ENCODE data around the gene PELI1. TPM values are rescaled to one million over a fixed set of nuclear protein-coding genes. Genes with fewer than 3 reads are reported as not detected.
A peak's percentile ranks its signal among the peaks of the same experiment; 100 is the strongest.
"Not testable (repeated sequence)": the region's sequence is repeated elsewhere in the genome, so short reads cannot be mapped to it uniquely, and the experiment has no call there.

PELI1 gene
- total RNA-seq, 2 experiments from 2014 or later = 29.8 to 39.2 TPM

DNA sequence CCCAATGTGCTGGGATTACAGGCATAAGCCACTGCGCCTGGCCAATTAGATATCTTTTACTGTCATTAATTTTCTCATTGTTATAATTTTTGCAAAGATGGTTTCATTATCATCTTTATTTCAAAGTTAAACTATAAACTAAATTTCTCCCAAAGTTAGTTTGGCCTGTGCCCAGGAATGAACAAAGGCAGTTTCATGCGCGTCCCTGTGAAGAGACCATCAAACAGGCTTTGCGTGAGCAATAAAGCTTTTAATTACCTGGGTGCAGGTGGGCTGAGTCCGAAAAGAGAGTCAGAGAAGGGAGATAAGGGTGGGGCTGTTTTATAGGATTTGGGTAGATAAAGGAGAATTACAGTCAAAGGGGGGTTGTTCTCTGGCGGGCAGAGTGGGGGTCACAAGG is 69.6 kb downstream of the PELI1 start:
- H3K4me3 Mint-ChIP-seq, CTCF ChIA-PET: not testable (repeated sequence)

DNA sequence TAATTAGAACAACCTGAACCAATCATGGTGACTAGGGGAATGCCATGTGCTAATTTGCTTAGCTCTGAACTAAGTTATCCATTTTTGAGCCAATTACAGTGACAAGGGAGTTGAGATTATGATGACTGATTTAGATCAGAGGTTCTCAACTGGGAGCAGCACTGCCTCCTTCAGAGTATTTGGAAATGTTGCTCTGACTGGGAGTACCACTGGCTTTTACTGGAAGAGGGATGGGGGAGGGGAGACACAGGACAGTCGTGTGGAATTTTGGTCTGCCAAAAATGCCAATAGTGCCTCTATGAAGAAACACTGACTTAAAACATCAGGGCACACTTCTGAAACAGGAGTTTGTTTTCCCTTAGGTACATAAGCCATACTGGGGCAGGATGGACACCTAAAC is 76.9 kb downstream of the PELI1 start:
- Mint-ChIP-seq H3K9me3 (no peaks in the 10 kb centered on the region), H3K27me3 (no peaks in the 10 kb centered on the region), H3K4me3 (no peak overlapping the region), H3K36me3 (ENCODE audit: low read depth) (peaks cover 2% of the 10 kb centered on the region), H3K4me1 (ENCODE audit: low read depth) (peaks cover 30% of the 10 kb centered on the region), H3K27ac (no peak overlapping the region)
- ATAC-seq (no peak), DNase-seq (no peak)
- POLR2A ChIA-PET = no interaction called here
- TF ChIP-seq, protein P1, sequence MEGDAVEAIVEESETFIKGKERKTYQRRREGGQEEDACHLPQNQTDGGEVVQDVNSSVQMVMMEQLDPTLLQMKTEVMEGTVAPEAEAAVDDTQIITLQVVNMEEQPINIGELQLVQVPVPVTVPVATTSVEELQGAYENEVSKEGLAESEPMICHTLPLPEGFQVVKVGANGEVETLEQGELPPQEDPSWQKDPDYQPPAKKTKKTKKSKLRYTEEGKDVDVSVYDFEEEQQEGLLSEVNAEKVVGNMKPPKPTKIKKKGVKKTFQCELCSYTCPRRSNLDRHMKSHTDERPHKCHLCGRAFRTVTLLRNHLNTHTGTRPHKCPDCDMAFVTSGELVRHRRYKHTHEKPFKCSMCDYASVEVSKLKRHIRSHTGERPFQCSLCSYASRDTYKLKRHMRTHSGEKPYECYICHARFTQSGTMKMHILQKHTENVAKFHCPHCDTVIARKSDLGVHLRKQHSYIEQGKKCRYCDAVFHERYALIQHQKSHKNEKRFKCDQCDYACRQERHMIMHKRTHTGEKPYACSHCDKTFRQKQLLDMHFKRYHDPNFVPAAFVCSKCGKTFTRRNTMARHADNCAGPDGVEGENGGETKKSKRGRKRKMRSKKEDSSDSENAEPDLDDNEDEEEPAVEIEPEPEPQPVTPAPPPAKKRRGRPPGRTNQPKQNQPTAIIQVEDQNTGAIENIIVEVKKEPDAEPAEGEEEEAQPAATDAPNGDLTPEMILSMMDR (IDR thresholded peaks at IDR 0.05) = no peak
- CTCF ChIA-PET = no interaction called here
- intact Hi-C loops (cut with micrococcal nuclease) = no loop called here

More for the DNA sequence above, 69.6 kb downstream of the PELI1 start:
- H3K27ac Mint-ChIP-seq; H3K9me3 Mint-ChIP-seq; DNase-seq; H3K36me3 Mint-ChIP-seq (ENCODE audit: low read depth); H3K4me1 Mint-ChIP-seq (ENCODE audit: low read depth); ATAC-seq; H3K27me3 Mint-ChIP-seq; intact Hi-C loops (cut with micrococcal nuclease); POLR2A ChIA-PET: not testable (repeated sequence)

DNA sequence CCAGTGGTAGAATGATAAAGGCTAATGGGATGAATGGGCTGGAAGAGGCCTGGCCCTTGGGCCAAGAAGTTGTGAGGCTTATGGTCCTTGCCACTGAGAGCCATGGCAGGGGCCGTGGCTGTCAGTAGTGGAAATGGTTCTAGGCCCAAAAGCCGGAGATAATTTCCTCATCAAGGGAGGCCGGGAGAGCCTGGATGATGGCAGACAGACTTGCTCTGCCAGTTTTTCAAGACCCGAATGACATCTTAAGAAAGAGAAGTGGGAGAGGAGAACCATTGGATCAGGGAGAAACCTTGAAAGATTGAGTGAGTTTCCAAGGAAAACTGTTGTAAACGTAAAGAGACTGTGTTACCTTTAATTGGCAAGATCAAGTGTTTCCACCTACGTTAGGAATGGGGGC is 78.7 kb downstream of the PELI1 start:
- intact Hi-C loops (cut with micrococcal nuclease) = no loop called here
- peaks cover 31% of the 10 kb centered on the region for H3K4me1 Mint-ChIP-seq (ENCODE audit: low read depth)
- H3K36me3 Mint-ChIP-seq (ENCODE audit: low read depth) = peaks cover 2% of the 10 kb centered on the region
- no peaks in the 10 kb centered on the region for H3K9me3 Mint-ChIP-seq
- no peaks in the 10 kb centered on the region for H3K27me3 Mint-ChIP-seq
- ChIA-PET POLR2A (interaction anchor here (1.0 to 1.3 kb wide), 2 partner anchors 35 to 87 kb away, joined by 3 read pairs; no protein-coding TSS in a partner anchor), CTCF (interaction anchor here (1.1 to 1.8 kb wide), 3 partner anchors 9 to 265 kb away, joined by 3 to 4 read pairs (median 3); no protein-coding TSS in a partner anchor)
- TF ChIP-seq, protein P1 (IDR thresholded peaks at IDR 0.05) = no peak
- ATAC-seq (no peak), DNase-seq (no peak)
- H3K27ac Mint-ChIP-seq = peak overlapping the region; percentile 6
- H3K4me3 Mint-ChIP-seq = no peak overlapping the region

DNA sequence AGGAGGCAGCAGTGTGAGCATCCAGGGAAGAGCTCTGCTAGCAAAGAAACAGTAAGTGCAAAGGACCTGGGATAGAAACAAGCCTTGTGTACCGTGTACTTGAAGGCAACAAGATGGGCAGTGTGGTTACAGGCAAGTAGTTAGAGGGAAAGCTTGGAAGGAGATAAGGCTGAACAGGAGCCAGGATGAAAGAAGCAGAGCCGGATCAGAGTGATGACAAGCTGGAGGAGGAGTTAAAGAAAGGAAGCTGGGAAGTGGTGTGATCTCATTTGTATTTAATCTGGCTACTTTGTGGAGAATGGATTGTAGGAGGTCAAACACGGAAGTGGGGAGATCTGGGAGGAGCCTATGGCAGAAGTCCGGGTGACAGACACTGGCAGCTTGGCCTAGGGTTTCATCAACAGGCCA is 80.3 kb downstream of the PELI1 start:
- peak overlapping the region; percentile 14 for H3K27ac Mint-ChIP-seq
- DNase-seq = no peak
- no peaks in the 10 kb centered on the region for H3K27me3 Mint-ChIP-seq
- ATAC-seq = no peak
- intact Hi-C loops (cut with micrococcal nuclease) = no loop called here
- H3K9me3 Mint-ChIP-seq = no peaks in the 10 kb centered on the region
- peaks cover 2% of the 10 kb centered on the region for H3K36me3 Mint-ChIP-seq (ENCODE audit: low read depth)
- no peak overlapping the region for H3K4me3 Mint-ChIP-seq
- TF ChIP-seq, protein P1 (IDR thresholded peaks at IDR 0.05) = no peak
- ChIA-PET POLR2A (interaction anchor here (0.6 to 2.2 kb wide), 4 partner anchors 45 to 425 kb away, joined by 3 to 8 read pairs (median 3); no protein-coding TSS in a partner anchor), CTCF (interaction anchor here (1.8 to 2.7 kb wide), 2 partner anchors 9 to 264 kb away, joined by 4 to 13 read pairs; no protein-coding TSS in a partner anchor)
- H3K4me1 Mint-ChIP-seq (ENCODE audit: low read depth) = peaks cover 31% of the 10 kb centered on the region

DNA sequence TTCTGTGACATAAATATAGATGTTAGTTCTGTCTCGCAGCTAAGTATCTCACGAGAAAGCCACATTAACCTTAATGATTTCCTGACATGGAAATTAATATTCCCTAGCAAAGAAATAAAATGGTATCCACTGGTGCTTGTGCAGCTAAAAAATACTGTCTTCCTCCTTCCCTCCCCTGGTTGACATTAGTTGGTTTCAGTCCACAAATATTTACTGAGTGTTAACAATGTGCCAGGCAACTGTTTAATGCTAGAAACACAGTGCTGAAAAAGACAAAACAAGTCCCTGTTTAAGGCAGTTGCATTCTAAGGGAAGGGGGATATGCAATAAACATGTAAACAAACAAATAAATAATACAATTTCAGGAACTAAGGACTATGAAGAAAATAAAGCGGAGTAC is 80.8 kb downstream of the PELI1 start:
- Mint-ChIP-seq H3K4me1 (ENCODE audit: low read depth) (peaks cover 31% of the 10 kb centered on the region), H3K27ac (no peak overlapping the region)
- POLR2A ChIA-PET = interaction anchor here (0.6 to 2.2 kb wide), 3 partner anchors 209 to 425 kb away, joined by 3 to 8 read pairs (median 3); no protein-coding TSS in a partner anchor

More for the DNA sequence above, 80.8 kb downstream of the PELI1 start:
- ATAC-seq (no peak), DNase-seq (no peak)
- CTCF ChIA-PET = interaction anchor here (0.6 to 2.7 kb wide), 5 partner anchors 9 to 459 kb away, joined by 3 to 13 read pairs (median 4); no protein-coding TSS in a partner anchor
- intact Hi-C loops (cut with micrococcal nuclease) = no loop called here
- no peaks in the 10 kb centered on the region for H3K9me3 Mint-ChIP-seq
- H3K36me3 Mint-ChIP-seq (ENCODE audit: low read depth) = peaks cover 2% of the 10 kb centered on the region
- no peak overlapping the region for H3K4me3 Mint-ChIP-seq
- TF ChIP-seq, protein P1 (IDR thresholded peaks at IDR 0.05) = no peak
- H3K27me3 Mint-ChIP-seq = no peaks in the 10 kb centered on the region

All from activated CD8-positive, alpha-beta T cell treated with anti-CD3 and anti-CD28 coated beads for 36 hours (primary cell).